ENCODE results near the gene SP2.

The SP2 gene

DNA sequence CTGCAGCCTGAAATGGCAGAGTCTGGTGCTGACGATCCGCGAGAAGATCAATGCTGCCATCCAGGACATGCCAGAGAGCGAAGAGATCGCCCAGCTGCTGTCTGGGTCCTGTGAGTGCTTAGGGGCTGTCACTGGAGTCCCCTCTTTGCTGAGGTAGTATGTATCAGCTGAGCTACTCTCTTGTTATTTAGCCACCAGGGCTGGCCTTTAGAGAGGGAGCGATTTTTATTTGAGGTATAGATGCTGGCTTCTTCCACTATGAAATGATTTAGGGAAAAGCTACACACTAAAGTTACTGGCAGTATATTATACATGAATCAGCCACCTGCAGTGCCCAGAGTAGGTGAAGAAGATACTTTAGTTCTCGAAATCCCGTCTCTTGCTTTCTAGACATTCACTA is 77.5 kb downstream of the SP2 start:
- no peak for DNase-seq (ENCODE audit: low spot score)

DNA sequence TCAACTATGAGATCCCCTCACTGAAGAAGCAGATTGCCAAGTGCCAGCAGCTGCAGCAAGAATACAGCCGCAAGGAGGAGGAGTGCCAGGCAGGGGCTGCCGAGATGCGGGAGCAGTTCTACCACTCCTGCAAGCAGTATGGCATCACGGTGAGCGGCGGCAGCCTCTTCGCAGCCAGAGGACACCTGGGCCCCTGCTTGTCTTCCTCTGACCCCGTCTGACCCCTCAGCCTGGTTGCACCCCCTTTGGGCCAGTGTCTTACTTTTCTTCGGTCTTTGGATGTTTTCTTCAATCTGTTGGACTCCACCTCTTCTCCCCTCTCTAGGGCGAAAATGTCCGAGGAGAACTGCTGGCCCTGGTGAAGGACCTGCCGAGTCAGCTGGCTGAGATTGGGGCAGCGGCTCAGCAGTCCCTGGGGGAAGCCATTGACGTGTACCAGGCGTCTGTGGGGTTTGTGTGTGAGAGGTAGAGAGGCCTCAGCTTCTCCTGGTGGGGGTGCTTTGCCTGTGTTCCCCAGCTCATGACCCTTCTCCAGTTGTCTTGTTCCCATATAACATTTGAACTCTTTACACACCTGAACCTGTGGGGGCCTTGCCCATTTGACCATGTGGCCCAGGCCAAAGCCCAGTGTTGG is 79.3 kb downstream of the SP2 start:
- no peak for DNase-seq (ENCODE audit: low spot score)

DNA sequence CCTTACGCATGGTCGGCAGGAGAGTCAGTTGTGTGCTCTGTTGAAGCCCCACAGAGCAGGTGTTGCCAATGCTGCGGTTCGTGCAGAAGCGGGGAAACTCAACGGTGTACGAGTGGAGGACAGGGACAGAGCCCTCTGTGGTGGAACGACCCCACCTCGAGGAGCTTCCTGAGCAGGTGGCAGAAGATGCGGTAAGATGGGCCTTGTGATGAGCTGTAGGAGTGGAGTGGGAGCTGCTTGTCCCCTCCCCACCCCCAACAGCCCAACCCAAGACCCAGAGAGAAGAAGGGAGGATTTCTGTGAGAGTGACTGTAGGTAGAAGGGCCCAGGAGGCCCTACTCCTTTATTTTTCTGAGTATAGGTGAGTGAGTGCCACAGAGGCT is 79.8 kb downstream of the SP2 start:
- DNase-seq (ENCODE audit: low spot score), result no peak

DNA sequence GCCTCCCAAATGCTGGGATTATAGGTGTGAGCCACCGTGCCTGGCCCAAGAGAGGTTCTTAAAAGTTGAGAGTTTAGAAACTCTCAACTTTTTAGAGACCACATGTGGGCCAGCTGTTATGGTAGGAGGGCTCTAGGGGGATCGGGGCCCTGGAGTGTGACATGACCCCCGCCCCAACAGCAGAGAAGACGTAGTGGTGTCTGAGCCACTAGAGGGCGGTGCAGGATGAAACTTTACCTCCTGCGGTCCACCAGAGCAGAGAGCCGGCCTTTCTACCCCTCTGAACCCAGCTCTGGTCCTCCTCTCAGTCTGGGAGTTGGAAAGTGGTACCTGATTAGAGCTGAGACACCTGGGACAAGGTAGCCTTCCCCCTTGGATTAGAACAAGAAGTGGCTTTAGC is 82.3 kb downstream of the SP2 start:
- DNase-seq (ENCODE audit: low spot score), result peak; percentile 82
